HG02870 (cell line): ENCODE data around the gene SYP.
"Not testable (repeated sequence)": the region's sequence is repeated elsewhere in the genome, so short reads cannot be mapped to it uniquely, and the experiment has no call there.

Source experiments
- ATAC-seq: cut with Tn5 transposase; IDR thresholded peaks from one replicate; pipeline ENCODE4 v1.9.1; 2021; ENCODE audit warnings: mild to moderate bottlenecking, moderate library complexity; ENCODE audit not compliant: unreplicated experiment

Gene SYP

GRCh38 chrX:49190821-49191573, 9.0 kb downstream of the SYP start:
- ATAC-seq, result peak; percentile 92

- ATAC-seq, result no peak
Measured at GRCh38 chrX:49189606-49190005, 10.4 kb downstream of the SYP start.

GRCh38 chrX:49188468-49189076, 11.4 kb downstream of the SYP start:
- no peak for ATAC-seq

GRCh38 chrX:49187526-49187925, 12.5 kb downstream of the SYP start:
- no peak for ATAC-seq

GRCh38 chrX:49187028-49187394, 13.0 kb downstream of the SYP start:
- no peak for ATAC-seq

DNA sequence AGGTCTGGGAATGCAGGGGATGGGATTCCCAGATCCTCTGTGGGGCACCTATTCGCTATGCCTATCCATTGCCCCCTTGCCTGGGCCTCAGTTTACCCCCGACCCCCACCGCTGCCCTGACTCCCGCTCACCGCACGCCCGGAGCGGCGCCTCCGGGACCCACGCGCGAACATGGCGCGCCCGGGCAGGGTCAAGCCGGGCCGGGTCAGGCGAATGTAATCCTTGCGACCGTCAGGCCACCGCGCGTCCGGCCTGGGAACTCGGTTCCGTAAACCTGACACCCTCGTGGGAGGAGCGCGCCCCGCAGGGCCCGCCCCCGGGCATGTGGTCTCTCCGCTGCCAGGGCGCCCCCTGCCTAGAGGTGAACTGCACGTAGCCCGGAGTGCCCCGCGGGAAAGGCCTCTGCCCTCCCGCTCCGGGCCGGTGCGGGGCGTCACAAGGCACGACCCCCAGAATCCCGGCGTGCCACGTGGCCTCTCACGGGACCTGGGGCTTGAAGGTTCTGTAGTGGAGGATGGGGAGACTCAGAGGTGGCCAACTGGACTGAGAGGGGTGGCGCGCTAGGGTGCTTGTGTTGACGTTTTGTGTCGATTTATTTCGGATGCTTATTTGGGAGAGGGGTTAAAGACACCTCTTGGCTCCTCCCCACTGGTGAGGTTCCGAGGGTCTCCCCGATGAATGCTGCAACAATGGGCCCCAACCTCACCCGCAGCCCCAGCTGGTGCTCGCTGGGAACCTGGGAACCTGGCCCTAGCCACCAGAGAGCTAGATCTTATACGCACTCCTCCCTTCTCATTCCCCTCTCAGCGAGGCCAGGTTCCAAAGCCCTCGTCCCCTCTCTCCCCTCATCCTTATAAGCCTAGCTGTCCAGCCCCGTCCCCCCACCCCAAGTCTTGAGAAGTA, 13.6 kb downstream of the SYP start, which contains the start of gene PRICKLE3:
Gene PRICKLE3 (minus strand): TSS at position 249 of the 903 bp plus-strand sequence. CDS start 76 bp downstream, at position 173.
- no peak for ATAC-seq

GRCh38 chrX:49184294-49185281, 15.4 kb downstream of the SYP start:
- ATAC-seq, result no peak

DNA sequence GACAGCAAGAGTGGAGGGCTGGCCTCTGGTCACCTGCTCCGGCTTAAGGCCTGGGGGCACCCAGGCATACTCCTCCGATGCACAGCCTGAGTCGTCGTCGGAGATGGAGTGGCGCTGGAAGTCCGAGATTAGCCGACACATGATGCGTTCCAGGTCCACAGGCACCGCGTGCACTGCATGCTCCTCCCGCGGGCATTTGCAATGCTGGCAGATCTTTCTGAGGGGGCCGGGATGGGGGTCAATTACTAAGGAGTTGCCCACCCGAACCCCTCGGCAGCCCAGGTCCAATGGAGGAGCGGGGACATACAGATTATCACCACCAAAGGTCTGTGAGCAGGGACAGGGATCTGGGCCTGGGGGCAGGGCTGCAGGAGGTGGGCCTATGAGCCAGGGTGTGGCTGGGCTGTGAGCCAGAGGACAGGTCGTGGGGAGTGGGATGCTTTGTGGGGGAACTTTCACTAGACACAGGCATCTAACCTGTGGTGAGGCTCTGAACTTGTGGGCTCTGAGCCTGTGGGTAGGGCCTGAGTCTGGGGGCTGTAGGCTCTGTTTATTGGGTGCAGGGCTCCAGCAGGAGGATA, 16.2 kb downstream of the SYP start:
- ATAC-seq, result no peak

- no peak for ATAC-seq
Measured at GRCh38 chrX:49179358-49179757, 20.6 kb downstream of the SYP start.

DNA sequence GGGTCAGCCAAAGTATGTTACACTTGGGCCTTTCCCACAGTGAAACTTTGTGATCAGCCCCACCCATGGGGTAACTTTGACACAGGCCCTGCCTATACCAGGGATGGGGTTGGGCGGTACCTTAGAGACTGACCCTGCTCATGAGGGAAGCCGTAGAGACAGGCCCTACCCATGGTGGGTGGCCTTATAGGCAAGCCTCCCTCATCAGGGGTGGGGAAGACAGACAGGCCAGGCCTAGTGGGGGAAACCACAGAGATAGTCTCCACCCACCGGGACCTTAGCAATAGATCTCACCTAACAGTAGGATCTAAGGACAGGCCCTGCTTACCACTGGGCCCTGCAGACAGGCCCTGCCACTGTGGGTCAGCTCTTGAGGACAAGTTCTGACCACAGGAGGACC, 21.5 kb downstream of the SYP start:
- no peak for ATAC-seq

GRCh38 chrX:49177873-49178480, 22.0 kb downstream of the SYP start:
- ATAC-seq, result no peak

- ATAC-seq, result no peak
Measured at GRCh38 chrX:49177338-49177833, 22.6 kb downstream of the SYP start.

DNA sequence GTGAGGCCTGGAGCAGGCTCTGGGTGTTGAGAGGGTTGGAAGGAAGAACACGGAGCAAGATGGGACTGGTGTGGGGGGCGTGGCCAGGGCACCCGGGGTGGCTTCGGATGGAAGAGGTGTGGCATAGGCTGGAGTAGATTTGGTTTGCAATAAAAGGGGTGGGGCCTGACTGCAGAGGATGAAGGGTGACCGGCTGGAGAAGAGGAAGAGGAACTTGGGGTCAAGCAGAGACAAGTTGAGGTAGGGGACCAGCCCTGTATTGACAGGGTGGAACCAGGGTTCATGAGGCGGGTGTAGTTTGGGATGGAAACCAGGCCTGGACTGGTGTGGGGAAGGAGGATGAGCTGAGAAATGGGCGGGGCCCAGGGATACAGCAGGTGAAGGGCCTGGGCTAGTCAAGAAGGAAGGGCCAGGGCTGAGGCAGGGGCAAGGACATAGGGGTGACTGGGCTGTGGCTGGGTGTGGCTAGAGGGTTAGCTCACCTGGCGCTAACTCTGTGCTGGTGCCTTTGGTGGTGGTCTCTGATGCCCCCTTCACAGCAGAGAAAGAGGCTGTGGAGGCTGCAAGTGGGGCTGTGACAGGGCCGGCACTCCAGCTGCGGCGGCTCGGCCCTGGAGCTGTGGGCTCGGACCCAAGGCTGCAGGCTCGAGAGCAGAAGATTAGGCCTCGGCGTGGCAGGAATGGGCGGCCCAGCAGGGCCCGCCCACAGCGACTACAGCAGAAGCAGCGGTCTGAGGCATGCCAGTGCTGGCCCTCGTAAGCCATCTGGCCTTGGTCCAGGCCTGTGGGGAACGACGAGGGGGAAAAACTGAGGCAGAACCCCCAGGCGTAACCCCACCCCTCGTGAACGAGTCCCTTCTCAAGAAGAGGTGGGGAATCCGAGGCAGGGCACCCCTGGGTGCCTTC, 23.3 kb downstream of the SYP start:
- ATAC-seq, result no peak

- ATAC-seq, result no peak
Measured at GRCh38 chrX:49175435-49176274, 24.3 kb downstream of the SYP start.

DNA sequence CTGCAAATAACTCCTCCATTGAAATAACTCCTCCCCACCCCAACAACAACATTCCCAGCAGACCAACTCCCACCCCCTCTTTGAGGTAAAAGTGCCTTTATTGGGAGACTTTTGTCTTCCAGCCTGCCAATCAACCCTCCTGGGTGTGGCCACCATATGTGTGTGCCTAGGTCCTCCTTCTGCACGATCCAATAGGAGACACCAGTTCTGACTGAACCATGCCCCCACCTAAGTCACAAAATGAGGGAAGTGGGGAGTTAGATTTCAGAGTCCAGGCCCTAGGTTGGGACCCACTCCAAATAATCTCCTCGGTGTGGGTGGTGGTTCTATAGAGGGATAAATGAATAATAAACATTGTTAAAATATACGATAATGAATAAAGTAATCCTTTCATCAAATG, 25.3 kb downstream of the SYP start:
- ATAC-seq, result no peak

GRCh38 chrX:49173544-49173943, 26.4 kb downstream of the SYP start:
- ATAC-seq, result not testable (repeated sequence)

GRCh38 chrX:49172280-49172780, 27.7 kb downstream of the SYP start:
- ATAC-seq, result peak; percentile 52
